ENCODE results near the gene SYNJ2.

- TF ChIP-seq POLR2AphosphoS5 (IDR thresholded peaks at IDR 0.05; ENCODE audit: low read depth, low read length), result no peak
- TF ChIP-seq POLR2A (IDR thresholded peaks at IDR 0.05; ENCODE audit: low read depth, low read length), result no peak
- TF ChIP-seq TAF1 (IDR thresholded peaks at IDR 0.05; ENCODE audit: low read depth, low read length), result no peak
Observed at GRCh38 chr6:157967020-157967419, 14.6 kb upstream of the SYNJ2 start.

All from GM12891 (cell line).